Natural killer cell (primary cell): Measurements from ENCODE around the gene SLC43A3. TPM values are rescaled to one million over a fixed set of nuclear protein-coding genes. Genes with fewer than 3 reads are reported as not detected.

Experiments
- ATAC-seq, 3 donors: fragments of 150-1000 bp in 2 of 3; fragments of 200-7000 bp in 1 of 3; cut with Tn5 transposase; 1 replicate in 1 of 3; 2 replicates in 2 of 3; pipeline ENCODE4 v1.10.0; 2021; ENCODE audit warnings: mild to moderate bottlenecking in 2 of 3, moderate library complexity in 2 of 3
- DNase-seq, 2 donors: peaks; one replicate each; pipeline versions ENCODE4 v3.0.0 to v3.0.0-alpha.2; 2013 to 2021; ENCODE audit warnings: mixed read lengths in 1 of 2
- H3K27ac ChIP-seq: one replicate; pipeline ENCODE4 v1.5.1; 2013; ENCODE audit warnings: mild to moderate bottlenecking, low read length
- H3K27me3 ChIP-seq: one replicate; pipeline ENCODE4 v1.6.1; 2013; ENCODE audit warnings: low read length; ENCODE audit not compliant: control insufficient read depth, insufficient read depth
- H3K36me3 ChIP-seq: one replicate; pipeline ENCODE4 v1.6.1; 2013; ENCODE audit warnings: low read length; ENCODE audit not compliant: control insufficient read depth, insufficient read depth
- H3K4me1 ChIP-seq: one replicate; pipeline ENCODE4 v1.6.1; 2013; ENCODE audit warnings: low read length; ENCODE audit not compliant: control insufficient read depth, insufficient read depth
- H3K4me3 ChIP-seq: one replicate; pipeline ENCODE4 v1.5.1; 2013; ENCODE audit warnings: low read length
- H3K9me3 ChIP-seq: one replicate; pipeline ENCODE4 v1.6.1; 2013; ENCODE audit warnings: low read length; ENCODE audit not compliant: control insufficient read depth, insufficient read depth
- H3K27ac Mint-ChIP-seq, 2 donors: one replicate each; pipeline ENCODE4 v1.8.0; 2022; ENCODE audit warnings: mild to moderate bottlenecking in 2 of 2, mixed read lengths in 2 of 2, moderate library complexity in 1 of 2
- H3K27me3 Mint-ChIP-seq, 2 donors: one replicate each; pipeline ENCODE4 v1.8.0; 2022; ENCODE audit warnings: low read depth in 2 of 2, mixed read lengths in 2 of 2
- H3K36me3 Mint-ChIP-seq: one replicate; pipeline ENCODE4 v1.8.0; 2022; ENCODE audit warnings: mixed read lengths
- H3K4me1 Mint-ChIP-seq, 2 donors: one replicate each; pipeline ENCODE4 v1.8.0; 2022; ENCODE audit warnings: mixed read lengths in 2 of 2
- H3K4me3 Mint-ChIP-seq: one replicate; pipeline ENCODE4 v1.8.0; 2022; ENCODE audit warnings: mild to moderate bottlenecking, moderate library complexity, mixed read lengths
- H3K9me3 Mint-ChIP-seq, 2 donors: one replicate each; pipeline ENCODE4 v1.8.0; 2022; ENCODE audit warnings: mixed read lengths in 2 of 2
- CTCF ChIP-seq: fragments of 200-600 bp; IDR thresholded peaks from one replicate; pipeline ENCODE4 v1.8.0; 2022; ENCODE audit warnings: antibody characterized with exemption
- WGBS: methylation state at CpG from one replicate; pipeline ENCODE4 v1.1.7; 2013; ENCODE audit warnings: missing lambda C conversion rate; ENCODE audit not compliant: insufficient coverage; 5-methylcytosine and 5-hydroxymethylcytosine counted together
- intact Hi-C: fragments of 100-400 bp; cut with micrococcal nuclease; formaldehyde crosslinking; loops from one replicate; pipeline ENCODE4 v1.14.2; 2022
- total RNA-seq, 4 donors: library from RNA; stranded (reverse); fragments of 120-200 nt in 1 of 4; gene quantifications; one replicate each; pipeline versions ENCODE4 v1.2.3 to v1.2.4, GENCODE V29; 2013 to 2022

Gene SLC43A3
- total RNA-seq, 3 donors from 2014 or later (not counting 1 experiment from before 2014, with no cell fraction given): 17.0 to 22.2 (median 20.7) TPM

GRCh38 chr11:57387289-57388030, 39.5 kb downstream of the SLC43A3 start:
- no peak for ATAC-seq
- intact Hi-C loops: no loop called here
- TF ChIP-seq CTCF: no peak
- no peak for DNase-seq
- H3K27me3 ChIP-seq: no peaks in the 10 kb centered on the region
- H3K4me1 ChIP-seq: no peaks in the 10 kb centered on the region
- H3K27ac Mint-ChIP-seq: no peak overlapping the region
- H3K4me3 ChIP-seq: no peak overlapping the region
- H3K36me3 ChIP-seq: no peaks in the 10 kb centered on the region
- H3K36me3 Mint-ChIP-seq: no peaks in the 10 kb centered on the region
- H3K27ac ChIP-seq: no peak overlapping the region
- 71% methylated on average over 16 of the region's 16 CpGs for WGBS
- peaks cover 12 to 41% of the 10 kb centered on the region in 2 donors for H3K27me3 Mint-ChIP-seq
- no peaks in the 10 kb centered on the region for H3K4me1 Mint-ChIP-seq
- no peaks in the 10 kb centered on the region for H3K9me3 Mint-ChIP-seq
- H3K4me3 Mint-ChIP-seq: no peak overlapping the region
- H3K9me3 ChIP-seq: no peaks in the 10 kb centered on the region

DNA sequence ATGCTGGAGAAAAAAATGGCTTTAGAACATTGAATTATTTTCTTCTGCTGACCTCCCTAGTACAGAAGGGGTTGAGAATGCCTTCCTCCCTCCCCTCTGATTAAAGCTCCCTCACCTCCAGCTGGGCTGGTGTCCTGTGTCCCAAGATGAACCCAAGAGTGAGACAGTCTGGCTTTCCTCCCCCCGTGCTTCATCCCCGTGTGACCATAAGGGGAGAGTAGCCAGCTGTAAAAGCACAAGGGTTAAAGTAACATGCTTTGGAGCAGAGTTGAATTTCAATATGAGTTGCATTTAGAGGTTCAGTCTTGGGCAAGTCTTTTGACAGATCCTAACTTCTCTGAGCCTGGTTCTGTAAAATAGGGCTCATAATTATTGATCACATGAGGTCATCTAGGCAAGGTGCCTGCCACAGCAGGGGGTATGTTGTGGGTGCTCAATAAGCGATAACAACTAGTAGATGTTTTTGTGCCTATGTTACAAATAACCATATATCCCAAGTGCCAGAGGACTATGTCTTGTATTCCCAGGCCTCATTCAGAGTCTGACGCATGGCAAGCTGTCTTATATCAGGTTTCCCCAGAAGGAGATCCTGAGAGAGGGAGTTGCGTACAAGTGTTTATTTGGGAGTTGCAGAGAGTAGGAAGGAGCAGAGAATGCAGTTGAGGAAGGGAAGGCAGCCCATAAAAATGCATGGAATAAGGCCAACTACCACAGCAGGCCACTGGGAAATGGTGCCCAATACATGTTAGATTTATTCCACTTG, 40.6 kb downstream of the SLC43A3 start:
- Histone ChIP-seq H3K9me3 (no peaks in the 10 kb centered on the region), H3K4me3 (no peak overlapping the region), H3K4me1 (no peaks in the 10 kb centered on the region), H3K27me3 (no peaks in the 10 kb centered on the region), H3K36me3 (no peaks in the 10 kb centered on the region), H3K27ac (no peak overlapping the region)
- Mint-ChIP-seq H3K27me3 (peaks cover 13 to 43% of the 10 kb centered on the region in 2 donors), H3K4me1 (no peaks in the 10 kb centered on the region), H3K4me3 (no peak overlapping the region), H3K36me3 (no peaks in the 10 kb centered on the region), H3K9me3 (no peaks in the 10 kb centered on the region), H3K27ac (no peak overlapping the region)
- DNase-seq (no peak), ATAC-seq (no peak)
- no peak for TF ChIP-seq CTCF
- intact Hi-C loops: no loop called here
- 91% methylated on average over 4 of the region's 5 CpGs for WGBS

DNA sequence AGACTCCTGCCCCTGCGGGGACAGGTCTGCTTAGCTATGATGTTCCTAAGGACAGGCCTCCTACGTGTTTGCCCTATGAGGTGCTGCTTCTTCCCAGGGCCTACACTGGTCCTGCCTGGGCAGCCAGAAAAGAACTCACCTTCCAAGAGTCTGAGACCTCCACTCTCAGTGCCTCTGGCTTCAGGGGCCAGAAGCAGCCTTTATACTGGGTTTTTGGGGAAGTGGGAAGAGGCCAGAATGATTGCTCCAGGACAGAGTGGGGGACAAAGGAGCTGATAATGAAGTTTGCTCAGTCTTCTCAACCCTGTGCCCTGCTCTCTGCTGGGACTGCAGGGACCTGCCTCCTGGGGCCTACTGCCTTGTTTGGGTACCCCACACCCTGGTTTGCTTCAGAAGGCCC, 45.9 kb downstream of the SLC43A3 start, which contains the start of gene PRG3:
PRG3 (minus strand) TSS at position 176 of the 400 bp plus-strand sequence. CDS start 442 bp downstream, outside the sequence.
- H3K36me3 ChIP-seq: no peaks in the 10 kb centered on the region
- H3K4me1 ChIP-seq: no peaks in the 10 kb centered on the region
- no peak within 1 kb of the TSS for H3K4me3 Mint-ChIP-seq
- H3K4me3 ChIP-seq: no peak within 1 kb of the TSS
- H3K27me3 ChIP-seq: no peaks in the 10 kb centered on the region
- H3K27me3 Mint-ChIP-seq: peaks cover 12 to 31% of the 10 kb centered on the region in 2 donors
- H3K27ac ChIP-seq: no peak within 1 kb of the TSS
- no peaks in the 10 kb centered on the region for H3K4me1 Mint-ChIP-seq
- 86% methylated on average over 2 of the region's 2 CpGs for WGBS
- DNase-seq (no peak), ATAC-seq (no peak)
- intact Hi-C loops: no loop called here
- H3K9me3 ChIP-seq: no peaks in the 10 kb centered on the region
- TF ChIP-seq CTCF: no peak
- H3K27ac Mint-ChIP-seq: no peak within 1 kb of the TSS
- no peaks in the 10 kb centered on the region for H3K9me3 Mint-ChIP-seq
- no peaks in the 10 kb centered on the region for H3K36me3 Mint-ChIP-seq
